ENCODE results near the gene STX4. TPM values are rescaled to one million over a fixed set of nuclear protein-coding genes. Genes with fewer than 3 reads are reported as not detected.

STX4 gene
- total RNA-seq, 1 donor from 2014 or later: 35.3 TPM

DNA sequence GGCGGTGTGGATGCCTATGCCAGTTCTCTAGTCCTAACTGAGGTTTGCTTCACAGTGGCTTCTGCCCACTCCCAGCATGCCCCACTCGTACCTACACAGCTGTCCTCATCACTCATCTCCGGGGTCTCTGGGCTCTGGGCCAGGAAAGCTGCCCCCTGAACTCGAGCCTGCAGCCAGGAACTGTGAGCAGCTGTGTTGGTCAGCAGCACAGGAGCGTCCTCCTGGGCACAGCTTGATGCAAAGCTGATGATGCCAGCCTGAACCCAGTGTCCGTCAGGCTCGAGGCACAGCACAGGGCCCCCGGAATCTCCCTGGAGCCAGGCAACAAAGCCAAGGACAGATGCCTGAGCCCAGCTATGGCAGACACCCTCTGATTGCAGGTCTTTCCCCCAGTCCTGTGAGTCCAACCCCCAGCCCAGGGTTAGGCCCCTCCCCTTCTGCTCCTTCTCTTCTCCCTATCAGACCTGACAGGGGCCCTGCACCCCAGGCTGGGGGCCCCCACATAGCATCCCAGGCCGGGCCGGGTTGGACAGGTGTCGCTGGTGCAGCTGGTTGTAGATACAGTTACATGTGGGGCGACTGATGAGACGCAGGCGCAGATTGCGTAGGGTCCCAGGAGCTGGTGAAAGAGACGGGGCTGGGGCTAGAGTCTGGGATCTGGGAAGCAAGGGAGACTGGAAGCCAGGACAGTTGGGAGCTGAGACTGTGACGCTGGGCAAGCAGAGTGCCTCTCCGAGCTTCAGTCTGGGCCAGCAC, 52.7 kb downstream of the STX4 start:
- Mint-ChIP-seq H3K4me3 (no peak overlapping the region), H3K27ac (no peak overlapping the region), H3K36me3 (no peaks in the 10 kb centered on the region), H3K9me3 (no peaks in the 10 kb centered on the region), H3K4me1 (ENCODE audit: unreplicated experiment) (peaks cover 5% of the 10 kb centered on the region), H3K27me3 (no peaks in the 10 kb centered on the region)
- TF ChIP-seq, protein P1, sequence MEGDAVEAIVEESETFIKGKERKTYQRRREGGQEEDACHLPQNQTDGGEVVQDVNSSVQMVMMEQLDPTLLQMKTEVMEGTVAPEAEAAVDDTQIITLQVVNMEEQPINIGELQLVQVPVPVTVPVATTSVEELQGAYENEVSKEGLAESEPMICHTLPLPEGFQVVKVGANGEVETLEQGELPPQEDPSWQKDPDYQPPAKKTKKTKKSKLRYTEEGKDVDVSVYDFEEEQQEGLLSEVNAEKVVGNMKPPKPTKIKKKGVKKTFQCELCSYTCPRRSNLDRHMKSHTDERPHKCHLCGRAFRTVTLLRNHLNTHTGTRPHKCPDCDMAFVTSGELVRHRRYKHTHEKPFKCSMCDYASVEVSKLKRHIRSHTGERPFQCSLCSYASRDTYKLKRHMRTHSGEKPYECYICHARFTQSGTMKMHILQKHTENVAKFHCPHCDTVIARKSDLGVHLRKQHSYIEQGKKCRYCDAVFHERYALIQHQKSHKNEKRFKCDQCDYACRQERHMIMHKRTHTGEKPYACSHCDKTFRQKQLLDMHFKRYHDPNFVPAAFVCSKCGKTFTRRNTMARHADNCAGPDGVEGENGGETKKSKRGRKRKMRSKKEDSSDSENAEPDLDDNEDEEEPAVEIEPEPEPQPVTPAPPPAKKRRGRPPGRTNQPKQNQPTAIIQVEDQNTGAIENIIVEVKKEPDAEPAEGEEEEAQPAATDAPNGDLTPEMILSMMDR (conservative IDR thresholded peaks at IDR 0.05): no peak
- DNase-seq (ENCODE audit: extremely low spot score, unreplicated experiment): no peak

DNA sequence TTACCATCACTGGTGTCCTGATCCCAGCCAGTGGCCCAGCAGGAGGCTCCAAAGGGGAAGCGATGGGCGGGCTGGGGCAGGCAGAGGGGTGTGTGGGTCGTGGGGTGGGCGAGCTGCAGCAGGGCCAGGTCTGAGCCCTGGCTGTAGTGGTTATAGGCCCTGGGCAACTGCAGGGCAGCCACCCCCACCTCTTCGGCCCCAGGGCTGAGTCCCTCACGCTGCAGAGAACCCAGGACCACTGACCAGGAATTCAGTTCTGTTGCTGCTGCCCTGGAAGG, 53.2 kb downstream of the STX4 start:
- H3K9me3 Mint-ChIP-seq: no peaks in the 10 kb centered on the region
- TF ChIP-seq, protein P1 (conservative IDR thresholded peaks at IDR 0.05): no peak
- no peaks in the 10 kb centered on the region for H3K27me3 Mint-ChIP-seq
- peaks cover 5% of the 10 kb centered on the region for H3K4me1 Mint-ChIP-seq (ENCODE audit: unreplicated experiment)
- DNase-seq (ENCODE audit: extremely low spot score, unreplicated experiment): no peak
- H3K4me3 Mint-ChIP-seq: no peak overlapping the region
- H3K27ac Mint-ChIP-seq: no peak overlapping the region
- no peaks in the 10 kb centered on the region for H3K36me3 Mint-ChIP-seq

DNA sequence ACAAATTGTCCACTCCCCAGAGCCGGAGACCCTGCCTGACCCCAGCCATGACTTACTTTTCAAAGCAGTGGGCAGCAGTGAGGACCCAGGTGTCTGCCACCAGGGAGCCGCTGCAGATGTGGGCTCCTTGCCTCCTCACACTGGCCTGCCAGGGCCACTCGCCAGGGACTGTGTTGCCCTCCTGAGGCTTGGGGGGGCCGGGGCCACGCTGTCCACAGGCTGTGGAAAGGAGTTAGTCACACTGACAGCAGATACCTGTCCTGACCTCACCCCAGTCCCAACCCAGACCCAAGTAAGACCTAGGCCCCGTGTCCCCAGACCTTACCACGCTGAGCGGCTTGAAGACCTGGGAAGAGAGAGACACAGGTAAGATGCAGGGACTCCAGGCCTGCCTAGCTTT, 54.1 kb downstream of the STX4 start:
- no peak overlapping the region for H3K27ac Mint-ChIP-seq
- H3K4me1 Mint-ChIP-seq (ENCODE audit: unreplicated experiment): no peaks in the 10 kb centered on the region
- no peaks in the 10 kb centered on the region for H3K9me3 Mint-ChIP-seq
- no peak overlapping the region for H3K4me3 Mint-ChIP-seq
- TF ChIP-seq, protein P1 (conservative IDR thresholded peaks at IDR 0.05): no peak
- no peaks in the 10 kb centered on the region for H3K27me3 Mint-ChIP-seq
- DNase-seq (ENCODE audit: extremely low spot score, unreplicated experiment): no peak
- no peaks in the 10 kb centered on the region for H3K36me3 Mint-ChIP-seq

DNA sequence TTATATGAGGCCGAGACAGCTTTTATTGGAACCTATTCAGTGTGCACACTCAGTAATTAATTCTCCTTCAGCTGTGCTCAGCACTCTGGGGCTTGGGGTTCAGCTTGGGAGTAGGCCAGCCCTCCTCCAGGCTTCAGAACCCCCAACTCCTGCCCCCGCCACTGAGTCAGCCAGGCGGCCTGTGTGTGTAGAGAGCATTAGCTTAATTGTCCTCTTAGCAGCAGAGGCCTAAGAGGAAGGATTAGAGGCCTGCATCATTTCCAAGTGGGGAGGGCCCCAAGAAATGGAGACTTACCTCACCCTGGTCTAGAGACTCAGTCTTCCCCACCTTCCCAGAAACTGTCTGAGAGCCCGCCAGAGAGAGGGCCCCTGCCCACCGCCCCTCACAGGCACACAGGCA, 54.6 kb downstream of the STX4 start:
- TF ChIP-seq, protein P1 (conservative IDR thresholded peaks at IDR 0.05): no peak
- no peaks in the 10 kb centered on the region for H3K4me1 Mint-ChIP-seq (ENCODE audit: unreplicated experiment)
- H3K9me3 Mint-ChIP-seq: no peaks in the 10 kb centered on the region
- H3K27ac Mint-ChIP-seq: no peak overlapping the region
- H3K36me3 Mint-ChIP-seq: no peaks in the 10 kb centered on the region
- DNase-seq (ENCODE audit: extremely low spot score, unreplicated experiment): no peak
- H3K4me3 Mint-ChIP-seq: no peak overlapping the region
- no peaks in the 10 kb centered on the region for H3K27me3 Mint-ChIP-seq

DNA sequence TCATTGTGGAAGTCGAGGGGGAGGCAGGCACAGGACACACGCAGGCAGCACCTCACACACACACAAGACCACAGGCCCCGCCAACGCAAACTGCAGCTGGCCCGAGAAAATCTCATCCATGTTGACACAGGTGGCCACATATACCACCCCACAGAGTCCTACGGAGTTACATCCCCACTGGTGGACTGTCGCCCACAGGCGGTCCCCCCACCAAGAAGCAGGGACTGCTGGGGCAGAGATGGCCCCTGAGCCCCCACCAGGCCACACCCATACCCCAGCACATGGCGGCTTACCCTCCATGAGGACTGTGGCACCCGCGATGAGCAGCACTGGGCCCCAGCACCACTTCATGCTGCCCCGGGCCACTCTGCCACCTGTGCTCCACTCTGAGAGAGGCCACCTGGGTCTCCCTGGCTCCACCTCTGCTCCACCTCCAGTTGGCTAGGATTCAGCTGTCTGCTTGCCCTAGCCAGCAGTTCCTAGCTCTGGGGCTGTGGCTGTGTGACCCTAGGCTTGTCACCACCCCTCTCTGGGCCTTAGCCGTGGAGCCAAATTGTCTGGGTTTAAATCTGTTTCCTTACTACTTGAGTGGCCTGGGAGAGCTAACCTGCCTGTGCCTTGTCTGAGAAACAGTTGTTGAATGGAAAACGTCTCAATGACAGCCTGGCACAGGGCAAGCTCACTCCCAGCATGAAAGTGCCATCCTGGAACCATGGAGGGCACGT, 55.3 kb downstream of the STX4 start, which contains the start of gene PRSS53:
Gene PRSS53, minus strand, starts transcription at position 485 of the 725 bp plus-strand sequence. Its CDS starts 134 bp downstream, at position 351.
- DNase-seq (ENCODE audit: extremely low spot score, unreplicated experiment): no peak
- Mint-ChIP-seq H3K27me3 (no peaks in the 10 kb centered on the region), H3K9me3 (no peaks in the 10 kb centered on the region), H3K36me3 (no peaks in the 10 kb centered on the region), H3K4me3 (no peak within 1 kb of the TSS), H3K4me1 (ENCODE audit: unreplicated experiment) (no peaks in the 10 kb centered on the region), H3K27ac (no peak within 1 kb of the TSS)
- TF ChIP-seq, protein P1 (conservative IDR thresholded peaks at IDR 0.05): no peak

All from type B pancreatic cell (in vitro differentiated cells).